HepG2 (cell line): ENCODE data around the gene CTNNBIP1.

Experiments used
- ARHGAP35 ChIP-seq: sonication (generic); formaldehyde crosslinking; IDR thresholded peaks from 2 replicates; pipeline ENCODE4 v1.9.0; 2022; ENCODE audit warnings: mild to moderate bottlenecking, inconsistent platforms, moderate library complexity, missing genetic modification reagents, borderline replicate concordance
- MAZ ChIP-seq, 2 experiments: sonication (generic) in 1 of 2; formaldehyde crosslinking in 1 of 2; IDR thresholded peaks; 2 replicates each; pipeline versions ENCODE4 v1.5.0 to v1.6.1; 2012 to 2020; ENCODE audit warnings: low read depth in 2 of 2, mild to moderate bottlenecking in 2 of 2, borderline replicate concordance in 1 of 2, improper control_type of control experiment in 1 of 2, low read length in 1 of 2, missing genetic modification reagents in 1 of 2, moderate library complexity in 1 of 2
- SP1 ChIP-seq, 2 experiments: fragments of 450-650 bp in 1 of 2; sonication (generic) in 1 of 2; formaldehyde crosslinking in 1 of 2; IDR thresholded peaks; 2 replicates each; pipeline versions ENCODE4 v1.4.0 to v1.6.1; 2016 to 2020; ENCODE audit warnings: missing genetic modification reagents in 1 of 2
- ZNF33B ChIP-seq: sonication (generic); formaldehyde crosslinking; IDR thresholded peaks from 2 replicates; pipeline ENCODE4 v1.5.1; 2020; ENCODE audit warnings: mild to moderate bottlenecking, missing genetic modification reagents
- ZNF558 ChIP-seq: sonication (generic); formaldehyde crosslinking; IDR thresholded peaks from 2 replicates; pipeline ENCODE4 v1.9.0; 2022; ENCODE audit warnings: mild to moderate bottlenecking, missing genetic modification reagents, borderline replicate concordance
- ZNF563 ChIP-seq: sonication (generic); formaldehyde crosslinking; IDR thresholded peaks from 2 replicates; pipeline ENCODE4 v1.8.0; 2022; ENCODE audit warnings: mild to moderate bottlenecking, moderate library complexity, missing genetic modification reagents
- TF ChIP-seq, protein P1 (sequence below): sonication (generic); formaldehyde crosslinking; IDR thresholded peaks from 2 replicates; pipeline ENCODE4 v1.5.1; 2020; ENCODE audit warnings: mild to moderate bottlenecking, moderate library complexity, missing genetic modification reagents
- TF ChIP-seq, protein P2 (sequence below): sonication (generic); formaldehyde crosslinking; IDR thresholded peaks from 2 replicates; pipeline ENCODE4 v1.5.0; 2020; ENCODE audit warnings: missing genetic modification reagents
- TF ChIP-seq, protein P3 (sequence below): sonication (generic); formaldehyde crosslinking; IDR thresholded peaks from 2 replicates; pipeline ENCODE4 v1.5.0; 2020; ENCODE audit warnings: missing genetic modification reagents
- TF ChIP-seq, protein P4 (sequence below): sonication (generic); formaldehyde crosslinking; IDR thresholded peaks from 2 replicates; pipeline ENCODE4 v1.5.0; 2020; ENCODE audit warnings: mild to moderate bottlenecking, missing genetic modification reagents, moderate library complexity

DNA sequence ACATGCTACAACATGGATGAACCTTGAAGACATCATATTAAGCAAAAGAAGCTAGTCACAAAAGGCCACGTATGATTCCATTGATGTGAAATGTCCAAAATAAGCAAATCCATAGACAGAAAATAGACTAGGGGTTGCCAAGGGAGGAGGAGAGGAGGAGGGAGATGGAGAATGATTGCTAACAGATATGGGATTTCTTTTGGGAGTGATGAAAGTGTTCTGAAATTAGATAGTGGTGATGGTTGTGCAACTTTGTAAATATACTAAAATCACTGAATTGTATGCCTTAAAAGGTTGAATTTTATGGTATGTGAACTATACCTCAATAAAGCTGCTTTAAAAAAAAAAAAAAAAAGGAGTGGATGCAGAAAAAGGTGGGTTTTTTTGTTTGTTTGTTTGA lies 93.9 kb downstream of the CTNNBIP1 start:
- TF ChIP-seq, protein P1, sequence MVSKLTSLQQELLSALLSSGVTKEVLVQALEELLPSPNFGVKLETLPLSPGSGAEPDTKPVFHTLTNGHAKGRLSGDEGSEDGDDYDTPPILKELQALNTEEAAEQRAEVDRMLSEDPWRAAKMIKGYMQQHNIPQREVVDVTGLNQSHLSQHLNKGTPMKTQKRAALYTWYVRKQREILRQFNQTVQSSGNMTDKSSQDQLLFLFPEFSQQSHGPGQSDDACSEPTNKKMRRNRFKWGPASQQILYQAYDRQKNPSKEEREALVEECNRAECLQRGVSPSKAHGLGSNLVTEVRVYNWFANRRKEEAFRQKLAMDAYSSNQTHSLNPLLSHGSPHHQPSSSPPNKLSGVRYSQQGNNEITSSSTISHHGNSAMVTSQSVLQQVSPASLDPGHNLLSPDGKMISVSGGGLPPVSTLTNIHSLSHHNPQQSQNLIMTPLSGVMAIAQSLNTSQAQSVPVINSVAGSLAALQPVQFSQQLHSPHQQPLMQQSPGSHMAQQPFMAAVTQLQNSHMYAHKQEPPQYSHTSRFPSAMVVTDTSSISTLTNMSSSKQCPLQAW (CRISPR knock-in tag) = no peak
- TF ChIP-seq ZNF563 (CRISPR knock-in tag) = no peak
- TF ChIP-seq, protein P2, sequence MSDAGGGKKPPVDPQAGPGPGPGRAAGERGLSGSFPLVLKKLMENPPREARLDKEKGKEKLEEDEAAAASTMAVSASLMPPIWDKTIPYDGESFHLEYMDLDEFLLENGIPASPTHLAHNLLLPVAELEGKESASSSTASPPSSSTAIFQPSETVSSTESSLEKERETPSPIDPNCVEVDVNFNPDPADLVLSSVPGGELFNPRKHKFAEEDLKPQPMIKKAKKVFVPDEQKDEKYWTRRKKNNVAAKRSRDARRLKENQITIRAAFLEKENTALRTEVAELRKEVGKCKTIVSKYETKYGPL (CRISPR knock-in tag) = no peak
- TF ChIP-seq, protein P3, sequence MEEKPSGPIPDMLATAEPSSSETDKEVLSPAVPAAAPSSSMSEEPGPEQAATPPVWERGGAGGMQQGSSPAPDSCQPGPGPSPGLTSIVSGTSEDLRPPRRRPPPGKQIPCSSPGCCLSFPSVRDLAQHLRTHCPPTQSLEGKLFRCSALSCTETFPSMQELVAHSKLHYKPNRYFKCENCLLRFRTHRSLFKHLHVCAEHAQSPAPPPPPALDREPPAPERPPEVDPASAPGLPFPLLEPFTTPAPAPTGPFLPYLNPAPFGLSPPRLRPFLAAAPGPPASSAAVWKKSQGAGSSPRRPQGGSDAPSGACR (CRISPR knock-in tag) = no peak
- no peak for TF ChIP-seq ZNF558 (CRISPR knock-in tag)
- TF ChIP-seq, protein P4, sequence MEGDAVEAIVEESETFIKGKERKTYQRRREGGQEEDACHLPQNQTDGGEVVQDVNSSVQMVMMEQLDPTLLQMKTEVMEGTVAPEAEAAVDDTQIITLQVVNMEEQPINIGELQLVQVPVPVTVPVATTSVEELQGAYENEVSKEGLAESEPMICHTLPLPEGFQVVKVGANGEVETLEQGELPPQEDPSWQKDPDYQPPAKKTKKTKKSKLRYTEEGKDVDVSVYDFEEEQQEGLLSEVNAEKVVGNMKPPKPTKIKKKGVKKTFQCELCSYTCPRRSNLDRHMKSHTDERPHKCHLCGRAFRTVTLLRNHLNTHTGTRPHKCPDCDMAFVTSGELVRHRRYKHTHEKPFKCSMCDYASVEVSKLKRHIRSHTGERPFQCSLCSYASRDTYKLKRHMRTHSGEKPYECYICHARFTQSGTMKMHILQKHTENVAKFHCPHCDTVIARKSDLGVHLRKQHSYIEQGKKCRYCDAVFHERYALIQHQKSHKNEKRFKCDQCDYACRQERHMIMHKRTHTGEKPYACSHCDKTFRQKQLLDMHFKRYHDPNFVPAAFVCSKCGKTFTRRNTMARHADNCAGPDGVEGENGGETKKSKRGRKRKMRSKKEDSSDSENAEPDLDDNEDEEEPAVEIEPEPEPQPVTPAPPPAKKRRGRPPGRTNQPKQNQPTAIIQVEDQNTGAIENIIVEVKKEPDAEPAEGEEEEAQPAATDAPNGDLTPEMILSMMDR (CRISPR knock-in tag) = no peak
- no peak for TF ChIP-seq ARHGAP35 (CRISPR knock-in tag)
- no peak for TF ChIP-seq SP1 (IDR thresholded peaks at IDR 0.05)
- TF ChIP-seq SP1 (CRISPR knock-in tag; IDR thresholded peaks at IDR 0.05) = no peak
- no peak for TF ChIP-seq MAZ (IDR thresholded peaks at IDR 0.05; ENCODE audit: borderline replicate concordance, low read depth, low read length)
- TF ChIP-seq MAZ (CRISPR knock-in tag; IDR thresholded peaks at IDR 0.05; ENCODE audit: low read depth) = no peak
- no peak for TF ChIP-seq ZNF33B (CRISPR knock-in tag)
